ENCODE results near the gene B3GNT5. TPM values are rescaled to one million over a fixed set of nuclear protein-coding genes. Genes with fewer than 3 reads are reported as not detected.

B3GNT5 gene
- total and polyA plus RNA-seq, 9 of the 15 experiments (the other 6 are each of a cell fraction or from before 2014, with no cell fraction given) = 8.8 to 23.8 (median 14.4) TPM

DNA sequence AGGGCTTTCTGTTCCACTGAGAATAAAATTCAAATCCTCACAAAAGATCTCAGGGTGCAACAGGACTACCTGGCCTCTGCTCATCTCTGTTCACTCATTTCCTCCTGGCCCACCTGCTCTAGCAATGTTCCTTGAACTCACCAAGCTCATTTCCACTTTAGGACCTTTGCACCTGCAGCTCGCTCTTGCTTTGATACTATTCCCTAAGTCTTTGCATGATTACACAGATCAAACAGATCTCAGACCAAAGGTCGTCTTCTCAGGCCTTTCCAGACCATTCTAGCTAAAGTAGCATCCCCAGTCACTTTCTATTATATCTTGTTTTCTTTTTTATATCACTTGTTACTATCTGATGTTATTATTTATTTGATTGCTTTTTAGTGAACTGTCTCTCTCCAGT is 54.7 kb downstream of the B3GNT5 start:
- ATAC-seq = no peak
- no peak overlapping the region for H2AFZ ChIP-seq (ENCODE audit: low read depth, low read length)
- peaks cover 5 to 15% of the 10 kb centered on the region in 2 experiments; a peak in 4 of 5 replicates for H3K4me1 ChIP-seq (replicated peaks in 1 of 2; ENCODE audit: control insufficient read depth in 2 of 2, insufficient read depth in 2 of 2, low read length in 2 of 2)
- intact Hi-C loops (cut with micrococcal nuclease) = loop anchor here (2.0 kb wide), 2 partner anchors 23 to 45 kb away; no protein-coding TSS in a partner anchor
- no peaks in the 10 kb centered on the region for H3K9me3 ChIP-seq (replicated peaks; ENCODE audit: control insufficient read depth, insufficient read depth, low read depth, low read length)
- no peaks in the 10 kb centered on the region for H3K36me3 ChIP-seq (ENCODE audit: control insufficient read depth, insufficient read depth, low read length)
- no peak overlapping the region for H3K9ac ChIP-seq (ENCODE audit: insufficient read depth in 1 of 2, low read depth in 2 of 2, low read length in 2 of 2)
- no peaks in the 10 kb centered on the region for H4K20me1 ChIP-seq (replicated peaks; ENCODE audit: control insufficient read depth, insufficient read depth, low read length)
- H3K27me3 ChIP-seq (ENCODE audit: control insufficient read depth in 2 of 2, insufficient read depth in 2 of 2, low read length in 2 of 2) = no peaks in the 10 kb centered on the region
- H3K9me1 ChIP-seq (ENCODE audit: control insufficient read depth, insufficient read depth, low read length) = no peaks in the 10 kb centered on the region
- in situ Hi-C loops (cut with MboI) = no loop called here
- BruUV-seq (replicated peaks) = no TSS peak
- no peak overlapping the region for H3K4me3 ChIP-seq
- no peaks in the 10 kb centered on the region for H3K79me2 ChIP-seq (ENCODE audit: control insufficient read depth, insufficient read depth, low read length)
- no peak overlapping the region for H3K4me2 ChIP-seq (ENCODE audit: insufficient read depth, low read length)
- 94% methylated on average over 2 of the region's 2 CpGs for WGBS (ENCODE audit: insufficient coverage, low coverage, missing lambda C conversion rate)
- FAIRE-seq = no peak
- POLR2A ChIA-PET = interaction anchor here (0.9 to 1.1 kb wide), 4 partner anchors 8 to 16 kb away, joined by 4 read pairs; no protein-coding TSS in a partner anchor
- no peak for DNase-seq (ENCODE audit: extremely low read depth in 1 of 4, low spot score in 3 of 4)
- H3K27ac ChIP-seq (ENCODE audit: extremely low read depth, low read depth, low read length) = no peak overlapping the region; the same call in 2 of the 3 replicates
- CTCF ChIA-PET (ENCODE audit: low intra/inter-chr PET ratio) = no interaction called here
- TF ChIP-seq DIDO1 (tag; IDR thresholded peaks at IDR 0.05; ENCODE audit: low read depth) (no peak), ZNF124 (CRISPR knock-in tag; IDR thresholded peaks at IDR 0.05) (no peak), ZEB2 (IDR thresholded peaks at IDR 0.05) (no peak), ZNF280B (CRISPR knock-in tag; IDR thresholded peaks at IDR 0.05) (no peak), KLF13 (tag; IDR thresholded peaks at IDR 0.05; ENCODE audit: borderline replicate concordance, low read depth) (no peak), U2AF1 (optimal IDR thresholded peaks at IDR 0.05; ENCODE audit: low read depth, low read length) (no peak)
